OCI-LY7 (cell line): ENCODE measurements around the gene CDHR1.

Source experiments
- EZH2phosphoT487 ChIP-seq: fragments of 200-600 bp; sonication (generic); IDR thresholded peaks from 2 replicates; pipeline ENCODE4 v1.6.1; 2018; ENCODE audit warnings: low read depth, borderline replicate concordance, mild to moderate bottlenecking, mixed run types, antibody characterized with exemption, low read length, moderate library complexity, mixed read lengths
- TF ChIP-seq, protein P1 (sequence below): fragments of 200-600 bp; sonication (generic); conservative IDR thresholded peaks from 2 replicates; pipeline ENCODE4 v1.5.1; 2014; ENCODE audit warnings: mild to moderate bottlenecking, antibody characterized with exemption, low read length, moderate library complexity, mixed read lengths

DNA sequence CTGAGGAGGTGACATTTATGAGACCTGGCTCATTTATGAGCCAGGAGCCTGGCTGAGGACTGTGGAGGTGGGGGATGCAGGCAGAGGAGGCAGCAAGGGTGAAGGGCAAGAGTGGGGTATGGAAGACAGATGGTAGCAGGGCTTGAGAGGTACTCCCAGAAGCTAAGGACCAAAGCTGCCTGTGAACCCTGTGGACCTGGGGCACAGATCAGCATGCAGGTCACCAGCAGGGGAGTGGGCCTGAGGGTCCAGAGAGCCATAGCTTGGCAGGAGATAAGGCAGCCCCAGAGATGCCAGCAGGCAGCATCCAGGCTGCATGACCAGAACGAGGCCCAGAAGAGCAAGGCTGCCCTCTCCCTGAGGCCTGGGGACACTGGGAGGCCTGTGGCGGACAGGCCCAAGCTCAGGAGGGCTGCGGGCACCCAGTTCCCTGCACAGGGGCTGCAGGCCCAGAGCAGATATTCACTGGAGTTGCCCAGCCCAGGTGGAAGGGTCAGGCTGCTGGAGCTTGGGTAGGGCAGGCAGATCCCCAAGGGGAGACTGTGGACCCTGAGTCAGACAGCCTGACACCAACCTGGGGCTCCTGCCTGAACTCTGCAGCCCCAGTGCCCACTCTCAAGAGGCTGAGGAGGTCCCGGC is 17.4 kb upstream of the CDHR1 start:
- TF ChIP-seq, protein P1, sequence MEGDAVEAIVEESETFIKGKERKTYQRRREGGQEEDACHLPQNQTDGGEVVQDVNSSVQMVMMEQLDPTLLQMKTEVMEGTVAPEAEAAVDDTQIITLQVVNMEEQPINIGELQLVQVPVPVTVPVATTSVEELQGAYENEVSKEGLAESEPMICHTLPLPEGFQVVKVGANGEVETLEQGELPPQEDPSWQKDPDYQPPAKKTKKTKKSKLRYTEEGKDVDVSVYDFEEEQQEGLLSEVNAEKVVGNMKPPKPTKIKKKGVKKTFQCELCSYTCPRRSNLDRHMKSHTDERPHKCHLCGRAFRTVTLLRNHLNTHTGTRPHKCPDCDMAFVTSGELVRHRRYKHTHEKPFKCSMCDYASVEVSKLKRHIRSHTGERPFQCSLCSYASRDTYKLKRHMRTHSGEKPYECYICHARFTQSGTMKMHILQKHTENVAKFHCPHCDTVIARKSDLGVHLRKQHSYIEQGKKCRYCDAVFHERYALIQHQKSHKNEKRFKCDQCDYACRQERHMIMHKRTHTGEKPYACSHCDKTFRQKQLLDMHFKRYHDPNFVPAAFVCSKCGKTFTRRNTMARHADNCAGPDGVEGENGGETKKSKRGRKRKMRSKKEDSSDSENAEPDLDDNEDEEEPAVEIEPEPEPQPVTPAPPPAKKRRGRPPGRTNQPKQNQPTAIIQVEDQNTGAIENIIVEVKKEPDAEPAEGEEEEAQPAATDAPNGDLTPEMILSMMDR = no peak
- no peak for TF ChIP-seq EZH2phosphoT487
